Right atrium auricular region (tissue), 2 donors: ENCODE data around the gene SULT1E1. TPM values are rescaled to one million over a fixed set of nuclear protein-coding genes. Genes with fewer than 3 reads are reported as not detected.

Experiments used
- DNase-seq: peaks from one replicate; pipeline ENCODE4 v3.0.0-alpha.2; 2019; ENCODE audit warnings: low spot score
- H3K27ac ChIP-seq, 2 donors: fragments of 200-600 bp; sonication (generic); 1 replicate in 1 of 2; 2 replicates in 1 of 2; pipeline ENCODE4 v1.5.1; 2016 to 2019
- H3K27me3 ChIP-seq, 2 donors: fragments of 200-600 bp; sonication (generic); one replicate each; pipeline versions ENCODE4 v1.5.1 to v1.6.0; 2017 to 2019
- H3K36me3 ChIP-seq: fragments of 200-600 bp; sonication (generic); one replicate; pipeline ENCODE4 v1.5.1; 2016
- H3K4me1 ChIP-seq, 2 donors: fragments of 200-600 bp; sonication (generic); one replicate each; pipeline versions ENCODE4 v1.5.1 to v1.6.0; 2017 to 2019
- H3K4me3 ChIP-seq, 2 donors: fragments of 200-600 bp; sonication (generic); 1 replicate in 1 of 2; 2 replicates in 1 of 2; pipeline ENCODE4 v1.5.1; 2017 to 2019; ENCODE audit warnings: mild to moderate bottlenecking in 1 of 2, moderate library complexity in 1 of 2
- H3K9me3 ChIP-seq, 2 donors: fragments of 200-600 bp; sonication (generic); one replicate each; pipeline ENCODE4 v1.5.1; 2019
- total RNA-seq, 2 donors: library from RNA; depleted of rRNA; stranded (reverse); fragments of >200 nt; gene quantifications; one replicate each; pipeline ENCODE4 v1.1.0, GENCODE V29; 2016
- TF ChIP-seq, protein P1 (sequence below), 2 donors: fragments of 200-600 bp; sonication (generic); IDR thresholded peaks; one replicate each; pipeline ENCODE4 v1.5.1; 2019; ENCODE audit warnings: antibody characterized with exemption in 2 of 2

SULT1E1 gene
- not detected for total RNA-seq

GRCh38 chr4:69860052-69860451 is at the start of gene SULT1E1:
Gene SULT1E1, minus strand, starts transcription at chr4:69860145. Its CDS starts 2,501 bp downstream, at chr4:69857644.
- Histone ChIP-seq H3K27ac (no peak within 1 kb of the TSS), H3K4me1 (no peaks in the 10 kb centered on the region), H3K4me3 (no peak within 1 kb of the TSS), H3K36me3 (no peaks in the 10 kb centered on the region), H3K9me3 (no peaks in the 10 kb centered on the region), H3K27me3 (no peaks in the 10 kb centered on the region)
- TF ChIP-seq, protein P1, sequence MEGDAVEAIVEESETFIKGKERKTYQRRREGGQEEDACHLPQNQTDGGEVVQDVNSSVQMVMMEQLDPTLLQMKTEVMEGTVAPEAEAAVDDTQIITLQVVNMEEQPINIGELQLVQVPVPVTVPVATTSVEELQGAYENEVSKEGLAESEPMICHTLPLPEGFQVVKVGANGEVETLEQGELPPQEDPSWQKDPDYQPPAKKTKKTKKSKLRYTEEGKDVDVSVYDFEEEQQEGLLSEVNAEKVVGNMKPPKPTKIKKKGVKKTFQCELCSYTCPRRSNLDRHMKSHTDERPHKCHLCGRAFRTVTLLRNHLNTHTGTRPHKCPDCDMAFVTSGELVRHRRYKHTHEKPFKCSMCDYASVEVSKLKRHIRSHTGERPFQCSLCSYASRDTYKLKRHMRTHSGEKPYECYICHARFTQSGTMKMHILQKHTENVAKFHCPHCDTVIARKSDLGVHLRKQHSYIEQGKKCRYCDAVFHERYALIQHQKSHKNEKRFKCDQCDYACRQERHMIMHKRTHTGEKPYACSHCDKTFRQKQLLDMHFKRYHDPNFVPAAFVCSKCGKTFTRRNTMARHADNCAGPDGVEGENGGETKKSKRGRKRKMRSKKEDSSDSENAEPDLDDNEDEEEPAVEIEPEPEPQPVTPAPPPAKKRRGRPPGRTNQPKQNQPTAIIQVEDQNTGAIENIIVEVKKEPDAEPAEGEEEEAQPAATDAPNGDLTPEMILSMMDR (IDR thresholded peaks at IDR 0.05) = no peak
- DNase-seq = no peak

DNA sequence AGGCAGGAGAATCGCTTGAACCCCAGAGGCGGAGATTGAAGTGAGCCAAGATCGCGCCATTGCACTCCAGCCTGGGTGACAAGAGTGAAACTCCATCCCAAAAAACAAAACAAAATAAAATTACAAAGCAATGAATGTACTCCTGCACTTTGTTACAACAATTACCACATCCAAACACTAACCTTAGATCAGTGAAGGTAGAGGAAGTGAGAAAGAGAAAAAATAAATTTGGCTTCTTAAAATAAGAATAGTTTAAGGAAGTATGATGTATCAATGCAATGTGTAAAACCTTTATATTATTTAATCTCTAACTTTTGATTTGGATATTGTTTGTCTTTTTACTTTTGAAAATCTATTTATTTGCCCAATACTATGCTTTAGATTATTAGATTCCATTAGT is 49.2 kb upstream of the SULT1E1 start:
- no peaks in the 10 kb centered on the region for H3K4me1 ChIP-seq
- H3K27ac ChIP-seq = no peak overlapping the region
- H3K27me3 ChIP-seq = no peaks in the 10 kb centered on the region
- DNase-seq = no peak
- no peaks in the 10 kb centered on the region for H3K36me3 ChIP-seq
- H3K4me3 ChIP-seq = no peak overlapping the region
- H3K9me3 ChIP-seq = no peaks in the 10 kb centered on the region
- TF ChIP-seq, protein P1 (IDR thresholded peaks at IDR 0.05) = no peak

DNA sequence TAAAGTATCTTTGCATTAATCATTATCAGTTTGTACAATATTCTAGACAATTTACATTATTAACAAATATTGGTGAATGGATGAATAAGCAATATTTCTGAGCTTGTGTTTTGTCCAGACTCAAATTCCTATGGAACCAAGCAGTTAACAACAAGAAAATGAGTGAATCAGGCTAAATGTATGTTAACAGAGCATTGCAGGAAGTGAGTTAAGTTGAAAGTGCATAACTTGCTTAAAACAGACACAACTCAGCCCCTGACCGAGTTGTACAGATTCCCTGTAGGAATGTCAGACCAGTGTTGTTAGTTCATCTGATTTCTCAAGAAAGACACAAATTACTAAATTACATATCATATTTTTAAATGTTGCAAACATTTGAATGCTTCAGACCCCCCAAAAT is 47.2 kb upstream of the SULT1E1 start:
- no peak for DNase-seq
- H3K4me3 ChIP-seq = no peak overlapping the region
- TF ChIP-seq, protein P1 (IDR thresholded peaks at IDR 0.05) = no peak

DNA sequence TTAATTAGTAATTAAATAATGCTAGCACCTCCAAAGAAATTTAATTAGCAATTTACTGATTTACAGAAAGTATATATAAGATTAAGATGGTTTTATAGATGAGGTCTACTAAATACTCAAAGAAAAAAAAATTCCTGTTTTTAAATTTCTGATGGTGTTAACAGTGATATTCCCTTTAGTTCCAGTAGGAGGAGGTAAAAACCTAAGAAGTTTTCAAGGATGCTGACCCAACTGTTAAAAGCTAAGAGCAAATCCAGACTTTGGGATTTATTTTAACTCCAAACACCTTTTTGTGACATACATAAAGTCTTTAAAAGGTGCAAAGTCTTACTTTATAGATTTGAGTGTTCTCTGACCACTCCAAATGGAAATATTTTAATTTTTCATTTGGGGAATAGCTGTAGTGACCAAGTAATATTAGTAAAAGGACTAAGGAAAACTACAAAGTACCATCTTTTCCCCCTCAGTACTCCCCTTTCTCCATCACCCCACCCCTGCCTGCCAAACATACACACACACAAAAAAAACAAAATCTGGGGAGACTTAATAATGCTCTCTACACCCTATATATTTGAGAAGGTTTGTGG is 36.7 kb upstream of the SULT1E1 start:
- no peaks in the 10 kb centered on the region for H3K9me3 ChIP-seq
- H3K4me1 ChIP-seq = no peaks in the 10 kb centered on the region
- DNase-seq = no peak
- no peaks in the 10 kb centered on the region for H3K27me3 ChIP-seq
- H3K27ac ChIP-seq = no peak overlapping the region
- TF ChIP-seq, protein P1 (IDR thresholded peaks at IDR 0.05) = no peak
- H3K4me3 ChIP-seq = no peak overlapping the region
- no peaks in the 10 kb centered on the region for H3K36me3 ChIP-seq

More for the DNA sequence above, 47.2 kb upstream of the SULT1E1 start:
- Histone ChIP-seq H3K36me3 (no peaks in the 10 kb centered on the region), H3K9me3 (no peaks in the 10 kb centered on the region), H3K4me1 (no peaks in the 10 kb centered on the region), H3K27ac (no peak overlapping the region), H3K27me3 (no peaks in the 10 kb centered on the region)

- DNase-seq = no peak
- Histone ChIP-seq H3K27ac (no peak overlapping the region), H3K4me1 (no peaks in the 10 kb centered on the region), H3K9me3 (no peaks in the 10 kb centered on the region), H3K36me3 (no peaks in the 10 kb centered on the region), H3K27me3 (no peaks in the 10 kb centered on the region), H3K4me3 (no peak overlapping the region)
- TF ChIP-seq, protein P1 (IDR thresholded peaks at IDR 0.05) = no peak
These were observed 34.8 kb upstream of the SULT1E1 start for GRCh38 chr4:69894721-69895120.

GRCh38 chr4:69894186-69894585 is 34.2 kb upstream of the SULT1E1 start:
- no peaks in the 10 kb centered on the region for H3K36me3 ChIP-seq
- no peaks in the 10 kb centered on the region for H3K27me3 ChIP-seq
- H3K9me3 ChIP-seq = no peaks in the 10 kb centered on the region
- H3K4me3 ChIP-seq = no peak overlapping the region
- DNase-seq = no peak
- H3K27ac ChIP-seq = no peak overlapping the region
- TF ChIP-seq, protein P1 (IDR thresholded peaks at IDR 0.05) = no peak
- no peaks in the 10 kb centered on the region for H3K4me1 ChIP-seq
